Common myeloid progenitor, CD34-positive (primary cell): ENCODE measurements around the gene PAXIP1.

ENCODE experiments used
- CTCF ChIA-PET: fragments of 350-600 bp; sonication (Branson Sonifier 250); formaldehyde crosslinking; loops from one replicate; lab custom pipeline; 2021; ENCODE audit warnings: antibody characterized with exemption; lab: Charles Lee
- POLR2A ChIA-PET: fragments of 350-600 bp; sonication (Branson Sonifier 250); formaldehyde crosslinking; loops from one replicate; lab custom pipeline; 2021; ENCODE audit warnings: antibody characterized with exemption; lab: Charles Lee
- DNase-seq, 3 donors: peaks; one replicate each; pipeline versions ENCODE4 v3.0.0 to v3.0.0-alpha.2; 2013
- H3K27ac ChIP-seq, 2 experiments: 1 replicate in 1 of 2; 2 replicates in 1 of 2; pipeline ENCODE4 v1.7.0; 2013; ENCODE audit warnings: inconsistent platforms in 2 of 2, low read length in 2 of 2, mild to moderate bottlenecking in 2 of 2, low read depth in 1 of 2, moderate library complexity in 1 of 2; ENCODE audit not compliant: severe bottlenecking in 2 of 2, insufficient read depth in 1 of 2, poor library complexity in 1 of 2
- H3K27me3 ChIP-seq, 5 experiments: replicated peaks in 2 of 5; 1 replicate in 3 of 5; 2 replicates in 2 of 5; pipeline versions ENCODE4 v1.6.1 to v1.7.0; 2013; ENCODE audit warnings: low read length in 4 of 5, mild to moderate bottlenecking in 2 of 5, moderate library complexity in 2 of 5, inconsistent platforms in 1 of 5; ENCODE audit not compliant: insufficient read depth in 5 of 5, control insufficient read depth in 4 of 5
- H3K36me3 ChIP-seq, 4 experiments: 1 replicate in 2 of 4; 2 replicates in 2 of 4; pipeline versions ENCODE4 v1.6.1 to v1.7.0; 2013; ENCODE audit warnings: low read length in 3 of 4, control low read depth in 1 of 4, mild to moderate bottlenecking in 1 of 4; ENCODE audit not compliant: control insufficient read depth in 4 of 4, insufficient read depth in 4 of 4
- H3K4me1 ChIP-seq, 4 experiments: 1 replicate in 3 of 4; 2 replicates in 1 of 4; pipeline versions ENCODE4 v1.6.1 to v1.7.1; 2013; ENCODE audit warnings: low read length in 3 of 4, mild to moderate bottlenecking in 3 of 4, control low read depth in 1 of 4, inconsistent platforms in 1 of 4, moderate library complexity in 1 of 4; ENCODE audit not compliant: control insufficient read depth in 4 of 4, insufficient read depth in 4 of 4; ENCODE audit errors: control extremely low read depth in 1 of 4
- H3K4me3 ChIP-seq, 7 experiments: 1 replicate in 4 of 7; 2 replicates in 3 of 7; pipeline versions ENCODE4 v1.5.1 to v1.7.0; 2013; ENCODE audit warnings: mild to moderate bottlenecking in 7 of 7, low read length in 6 of 7, moderate library complexity in 6 of 7, inconsistent platforms in 2 of 7, low read depth in 2 of 7, control low read depth in 1 of 7; ENCODE audit not compliant: insufficient read depth in 4 of 7, control insufficient read depth in 1 of 7; ENCODE audit errors: extremely low read depth in 1 of 7
- H3K9me3 ChIP-seq, 5 experiments: 1 replicate in 4 of 5; 2 replicates in 1 of 5; pipeline versions ENCODE4 v1.6.1 to v1.7.1; 2013; ENCODE audit warnings: low read length in 4 of 5, mild to moderate bottlenecking in 2 of 5, inconsistent platforms in 1 of 5, low read depth in 1 of 5, moderate library complexity in 1 of 5; ENCODE audit not compliant: control insufficient read depth in 4 of 5, insufficient read depth in 2 of 5; ENCODE audit errors: control extremely low read depth in 1 of 5
- WGBS: methylation state at CpG from one replicate; pipeline ENCODE4 v1.1.5; 2013; ENCODE audit not compliant: insufficient coverage; 5-methylcytosine and 5-hydroxymethylcytosine counted together

Gene PAXIP1

GRCh38 chr7:154911862-154912455, 91.0 kb downstream of the PAXIP1 start:
- Histone ChIP-seq H3K4me1 (peaks cover 0 to 12% (median 5%) of the 10 kb centered on the region in 4 experiments), H3K27me3 (peaks cover 0 to 40% (median 13%) of the 10 kb centered on the region in 5 experiments), H3K9me3 (peaks cover 0 to 7% (median 4%) of the 10 kb centered on the region in 5 experiments), H3K4me3 (no peak overlapping the region), H3K36me3 (no peaks in the 10 kb centered on the region), H3K27ac (no peak overlapping the region)
- WGBS = 89% methylated on average over 6 of the region's 6 CpGs
- CTCF ChIA-PET = interaction anchor here (0.6 to 1.6 kb wide), 3 partner anchors 41 to 813 kb away, joined by 3 to 4 read pairs (median 4); no protein-coding TSS in a partner anchor
- DNase-seq = no peak
- POLR2A ChIA-PET = no interaction called here

DNA sequence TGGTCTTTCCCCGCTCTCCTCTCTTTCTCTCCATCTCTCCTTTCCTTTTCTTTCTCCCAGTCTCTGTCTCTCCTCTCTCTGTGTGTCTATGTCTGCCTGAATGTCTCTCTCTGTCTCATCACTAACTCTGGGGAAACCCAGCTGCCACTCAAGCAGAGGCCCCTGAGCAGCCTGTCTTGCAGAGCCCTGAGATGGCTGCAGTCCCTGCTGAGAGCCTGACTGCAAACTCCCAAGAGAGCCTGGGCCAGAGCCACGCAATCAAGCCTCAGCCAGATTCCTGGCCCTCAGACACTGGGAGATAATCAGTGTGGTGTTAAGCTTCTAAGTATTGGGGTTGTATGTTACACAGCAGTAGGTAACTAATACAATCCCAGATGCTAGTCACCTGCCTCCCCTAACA, 91.5 kb downstream of the PAXIP1 start:
- no peaks in the 10 kb centered on the region for H3K36me3 ChIP-seq
- peaks cover 0 to 7% (median 4%) of the 10 kb centered on the region in 5 experiments for H3K9me3 ChIP-seq
- peaks cover 0 to 38% (median 13%) of the 10 kb centered on the region in 5 experiments for H3K27me3 ChIP-seq
- H3K4me1 ChIP-seq = peaks cover 0 to 12% (median 5%) of the 10 kb centered on the region in 4 experiments
- WGBS = 90% methylated on average over 2 of the region's 2 CpGs
- POLR2A ChIA-PET = no interaction called here
- no peak overlapping the region for H3K27ac ChIP-seq
- no peak for DNase-seq
- no peak overlapping the region for H3K4me3 ChIP-seq
- CTCF ChIA-PET = interaction anchor here (0.9 to 1.6 kb wide), 2 partner anchors 16 to 42 kb away, joined by 4 to 5 read pairs; no protein-coding TSS in a partner anchor

GRCh38 chr7:154910977-154911376, 91.9 kb downstream of the PAXIP1 start:
- DNase-seq = no peak
- Histone ChIP-seq H3K4me3 (no peak overlapping the region), H3K27ac (no peak overlapping the region), H3K27me3 (peaks cover 0 to 33% (median 13%) of the 10 kb centered on the region in 5 experiments), H3K36me3 (no peaks in the 10 kb centered on the region), H3K4me1 (peaks cover 0 to 12% (median 5%) of the 10 kb centered on the region in 4 experiments), H3K9me3 (peaks cover 0 to 7% (median 4%) of the 10 kb centered on the region in 5 experiments)
- ChIA-PET POLR2A (no interaction called here), CTCF (interaction anchor here (0.9 kb wide), 1 partner anchor 16 kb away, joined by 5 read pairs; no protein-coding TSS in a partner anchor)
- 93% methylated on average over 4 of the region's 4 CpGs for WGBS

DNA sequence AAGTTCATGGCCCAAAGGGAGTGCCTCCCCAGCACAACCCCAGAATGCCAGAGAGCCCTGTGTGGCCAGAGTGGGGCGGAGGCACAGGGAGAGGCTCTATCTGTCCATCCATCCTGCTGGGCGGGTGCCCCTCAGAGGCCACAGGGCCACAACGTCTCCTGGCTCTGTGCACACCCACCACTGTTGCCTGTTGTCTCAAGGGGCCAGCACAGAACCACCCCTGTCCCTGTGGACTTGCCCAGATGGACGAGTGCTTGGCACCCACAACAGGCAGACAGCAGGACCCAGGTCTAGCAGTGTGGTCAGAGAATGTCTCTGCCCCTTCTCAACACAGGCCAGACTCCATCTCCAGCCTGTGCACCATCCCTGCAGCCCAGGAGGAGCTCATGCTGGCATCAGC, 92.8 kb downstream of the PAXIP1 start:
- peaks cover 0 to 30% (median 7%) of the 10 kb centered on the region in 5 experiments for H3K27me3 ChIP-seq
- H3K4me3 ChIP-seq = no peak overlapping the region
- ChIA-PET CTCF (no interaction called here), POLR2A (no interaction called here)
- WGBS = 95% methylated on average over 4 of the region's 4 CpGs
- H3K4me1 ChIP-seq = peaks cover 0 to 12% (median 5%) of the 10 kb centered on the region in 4 experiments
- DNase-seq = no peak
- no peaks in the 10 kb centered on the region for H3K36me3 ChIP-seq
- peaks cover 0 to 7% (median 4%) of the 10 kb centered on the region in 5 experiments for H3K9me3 ChIP-seq
- H3K27ac ChIP-seq = no peak overlapping the region

DNA sequence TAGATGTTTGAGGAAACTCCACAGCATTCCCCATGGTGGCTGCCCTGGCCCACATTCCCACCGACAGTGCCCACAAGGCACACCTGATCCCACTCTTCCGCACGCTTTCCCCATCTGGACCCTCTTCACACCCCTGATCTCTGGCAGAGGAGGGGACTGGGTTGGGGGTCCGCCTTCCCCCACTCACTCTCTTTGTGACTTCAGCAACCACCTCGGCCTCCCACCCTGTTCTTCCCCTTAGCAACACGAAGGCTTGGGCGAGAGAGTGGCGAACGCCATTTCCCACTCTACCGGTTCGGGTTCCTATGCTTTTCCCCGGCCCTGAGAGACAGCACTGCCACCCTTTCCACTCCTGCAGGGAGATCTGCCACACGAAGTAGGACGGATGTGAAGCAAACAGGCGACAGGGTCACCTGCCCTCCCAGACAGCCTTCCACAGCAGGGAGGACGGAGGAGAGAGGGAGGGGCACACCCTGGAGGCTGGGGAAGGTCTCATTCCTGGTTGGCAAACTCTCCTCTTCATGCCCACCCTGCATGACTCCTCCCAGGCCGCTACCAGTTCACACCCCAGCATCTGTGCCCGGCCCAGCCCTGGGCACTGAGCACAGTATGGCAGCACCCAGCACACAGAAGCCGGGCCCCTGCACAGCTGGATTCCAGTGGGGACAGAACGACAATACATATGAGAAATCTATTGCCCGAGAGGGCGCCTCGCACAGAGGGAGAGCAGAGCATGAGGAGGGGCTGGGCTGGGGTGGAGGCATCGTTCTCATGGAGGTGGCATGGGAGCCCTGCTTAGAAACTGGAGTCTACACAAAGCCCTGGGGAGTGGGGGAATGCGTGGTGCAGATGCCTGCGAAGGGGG, 93.5 kb downstream of the PAXIP1 start:
- CTCF ChIA-PET = no interaction called here
- Histone ChIP-seq H3K9me3 (peaks cover 0 to 7% (median 4%) of the 10 kb centered on the region in 5 experiments), H3K4me1 (peaks cover 0 to 9% (median 3%) of the 10 kb centered on the region in 4 experiments), H3K27me3 (peaks cover 0 to 27% (median 5%) of the 10 kb centered on the region in 5 experiments), H3K27ac (no peak overlapping the region), H3K36me3 (no peaks in the 10 kb centered on the region), H3K4me3 (no peak overlapping the region)
- no peak for DNase-seq
- POLR2A ChIA-PET = no interaction called here
- WGBS = 90% methylated on average over 20 of the region's 26 CpGs

DNA sequence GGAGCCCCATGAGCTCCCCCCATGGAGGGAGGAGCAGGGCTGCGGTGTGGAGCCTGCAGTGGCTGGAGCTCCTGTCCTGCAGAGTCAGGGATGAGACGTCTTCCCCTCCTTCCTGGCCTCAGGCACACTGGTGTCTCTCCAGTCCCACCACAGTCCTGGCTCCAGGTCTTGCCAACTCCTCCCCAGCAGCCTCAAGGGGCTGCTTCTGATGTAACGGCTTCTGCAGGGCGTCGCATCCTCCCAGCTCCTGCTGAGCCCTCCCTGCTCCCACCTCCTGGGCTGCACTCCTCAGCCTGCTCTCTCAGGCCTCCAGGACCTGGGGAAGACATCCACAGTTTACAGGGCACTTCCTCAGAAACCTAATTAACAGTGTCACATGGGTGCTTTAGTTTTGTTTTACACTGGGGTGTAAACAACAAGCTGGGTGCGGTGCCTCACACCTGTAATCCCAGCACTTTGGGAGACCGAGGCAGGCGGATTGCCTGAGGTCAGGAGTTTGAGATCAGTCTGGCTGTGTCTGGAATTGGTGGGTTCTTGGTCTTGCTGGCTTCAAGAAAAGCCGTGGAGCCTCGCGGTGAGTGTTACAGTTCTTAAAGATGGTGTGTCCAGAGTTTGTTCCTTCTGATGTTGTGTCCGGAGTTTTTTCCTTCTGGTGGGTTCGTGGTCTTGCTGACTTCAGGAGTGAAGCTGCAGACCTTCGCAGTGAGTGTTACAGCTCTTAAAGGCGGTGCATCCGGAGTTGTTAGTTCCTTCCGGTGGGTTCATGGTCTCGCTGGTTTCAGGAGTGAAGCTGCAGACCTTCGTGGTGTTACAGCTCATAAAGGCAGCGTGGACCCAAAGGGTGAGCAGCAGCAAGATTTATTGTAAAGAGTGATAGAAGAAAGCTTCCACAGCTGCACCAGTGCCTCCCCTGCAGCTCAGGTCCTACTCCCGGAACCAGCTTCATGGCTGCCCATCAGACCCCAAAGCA, 95.0 kb downstream of the PAXIP1 start:
- H3K4me1 ChIP-seq = no peaks in the 10 kb centered on the region
- no peak overlapping the region for H3K27ac ChIP-seq
- ChIA-PET CTCF (interaction anchor here (1.7 kb wide), 1 partner anchor 37 kb away, joined by 3 read pairs; no protein-coding TSS in a partner anchor), POLR2A (no interaction called here)
- H3K36me3 ChIP-seq = no peaks in the 10 kb centered on the region
- peaks cover 0 to 7% (median 4%) of the 10 kb centered on the region in 5 experiments for H3K9me3 ChIP-seq
- 70% methylated on average over 17 of the region's 21 CpGs for WGBS
- no peak for DNase-seq
- H3K27me3 ChIP-seq = peaks cover 0 to 19% (median 2%) of the 10 kb centered on the region in 5 experiments
- no peak overlapping the region for H3K4me3 ChIP-seq
